Bronchial epithelial cell (primary cell): ENCODE measurements around the gene RARG. TPM values are rescaled to one million over a fixed set of nuclear protein-coding genes. Genes with fewer than 3 reads are reported as not detected.

Experiments used
- DNase-seq: peaks from one replicate; pipeline ENCODE4 v3.0.0-alpha.2; 2010; ENCODE audit warnings: low read depth
- FAIRE-seq: peaks from 2 replicates; lab custom pipeline; 2011; peaks lifted over from hg19 to GRCh38; lab: Jason Lieb, UNC
- H3K27me3 ChIP-seq: 2 replicates; pipeline ENCODE4 v1.5.1; 2011; ENCODE audit warnings: low read length; ENCODE audit not compliant: control insufficient read depth, insufficient read depth
- H3K36me3 ChIP-seq: 2 replicates; pipeline ENCODE4 v1.5.1; 2011; ENCODE audit warnings: low read length; ENCODE audit not compliant: control insufficient read depth, insufficient read depth
- H3K4me3 ChIP-seq: 2 replicates; pipeline ENCODE4 v1.5.1; 2011; ENCODE audit warnings: mild to moderate bottlenecking, low read depth, low read length, control low read depth
- CTCF ChIP-seq: IDR thresholded peaks from 2 replicates; pipeline ENCODE4 v1.5.1; 2011; ENCODE audit warnings: mild to moderate bottlenecking, moderate library complexity, low read length, control low read depth, inconsistent platforms; ENCODE audit not compliant: insufficient read depth, severe bottlenecking
- total RNA-seq: library from RNA; depleted of rRNA; stranded (reverse); fragments of >200 nt; gene quantifications from 2 replicates; pipeline ENCODE4 v1.2.1, GENCODE V29; 2014

The RARG gene
- total RNA-seq, 1 donor from 2014 or later, result 24.7 TPM

GRCh38 chr12:53274445-53274844, 42.4 kb upstream of the RARG start:
- no peak overlapping the region for H3K4me3 ChIP-seq
- H3K27me3 ChIP-seq, result no peaks in the 10 kb centered on the region
- TF ChIP-seq CTCF, result no peak
- FAIRE-seq (peak; percentile 83), DNase-seq (no peak)
- H3K36me3 ChIP-seq, result peaks cover 2% of the 10 kb centered on the region

DNA sequence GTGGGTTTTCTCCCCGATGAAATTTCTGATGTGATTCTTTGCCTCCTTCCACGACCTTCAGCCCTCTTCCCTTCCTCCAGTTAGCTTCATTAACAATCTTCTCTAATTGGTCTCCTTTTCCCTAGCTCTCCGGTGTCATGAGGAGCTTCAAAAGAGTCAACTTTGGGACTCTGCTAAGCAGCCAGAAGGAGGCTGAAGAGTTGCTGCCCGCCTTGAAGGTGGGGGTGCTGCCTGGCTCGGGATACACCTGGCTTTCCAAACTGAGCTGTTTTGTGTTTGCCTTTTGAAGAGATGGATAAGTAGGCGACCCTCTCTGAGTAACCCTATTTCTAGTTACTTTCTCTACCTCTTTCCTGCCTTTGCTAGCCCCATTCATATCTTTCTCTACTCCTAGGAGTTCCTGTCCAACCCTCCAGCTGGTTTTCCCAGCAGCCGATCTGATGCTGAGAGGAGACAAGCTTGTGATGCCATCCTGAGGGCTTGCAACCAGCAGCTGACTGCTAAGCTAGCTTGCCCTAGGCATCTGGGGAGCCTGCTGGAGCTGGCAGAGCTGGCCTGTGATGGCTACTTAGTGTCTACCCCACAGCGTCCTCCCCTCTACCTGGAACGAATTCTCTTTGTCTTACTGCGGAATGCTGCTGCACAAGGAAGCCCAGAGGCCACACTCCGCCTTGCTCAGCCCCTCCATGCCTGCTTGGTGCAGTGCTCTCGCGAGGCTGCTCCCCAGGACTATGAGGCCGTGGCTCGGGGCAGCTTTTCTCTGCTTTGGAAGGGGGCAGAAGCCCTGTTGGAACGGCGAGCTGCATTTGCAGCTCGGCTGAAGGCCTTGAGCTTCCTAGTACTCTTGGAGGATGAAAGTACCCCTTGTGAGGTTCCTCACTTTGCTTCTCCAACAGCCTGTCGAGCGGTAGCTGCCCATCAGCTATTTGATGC, 36.9 kb upstream of the RARG start:
- no peak for FAIRE-seq
- no peak for DNase-seq
- no peaks in the 10 kb centered on the region for H3K36me3 ChIP-seq
- no peak for TF ChIP-seq CTCF
- peak overlapping the region; percentile 62 for H3K4me3 ChIP-seq
- no peaks in the 10 kb centered on the region for H3K27me3 ChIP-seq

- no peak for FAIRE-seq
- DNase-seq, result peak; percentile 66
- no peak for TF ChIP-seq CTCF
Measured at GRCh38 chr12:53267999-53268629, 36.1 kb upstream of the RARG start, which contains the start of gene ESPL1. Gene ESPL1 (plus strand): TSS chr12:53268299. CDS start chr12:53268767, 468 bp downstream.

GRCh38 chr12:53267306-53267998, 35.4 kb upstream of the RARG start:
- no peak for TF ChIP-seq CTCF
- Histone ChIP-seq H3K36me3 (no peaks in the 10 kb centered on the region), H3K4me3 (peak overlapping the region; percentile 62), H3K27me3 (no peaks in the 10 kb centered on the region)
- DNase-seq (no peak), FAIRE-seq (no peak)

More at GRCh38 chr12:53267999-53268629, 36.1 kb upstream of the RARG start, which contains the start of gene ESPL1:
- Histone ChIP-seq H3K36me3 (no peaks in the 10 kb centered on the region), H3K27me3 (no peaks in the 10 kb centered on the region), H3K4me3 (peak within 1 kb of the TSS; percentile 62)

DNA sequence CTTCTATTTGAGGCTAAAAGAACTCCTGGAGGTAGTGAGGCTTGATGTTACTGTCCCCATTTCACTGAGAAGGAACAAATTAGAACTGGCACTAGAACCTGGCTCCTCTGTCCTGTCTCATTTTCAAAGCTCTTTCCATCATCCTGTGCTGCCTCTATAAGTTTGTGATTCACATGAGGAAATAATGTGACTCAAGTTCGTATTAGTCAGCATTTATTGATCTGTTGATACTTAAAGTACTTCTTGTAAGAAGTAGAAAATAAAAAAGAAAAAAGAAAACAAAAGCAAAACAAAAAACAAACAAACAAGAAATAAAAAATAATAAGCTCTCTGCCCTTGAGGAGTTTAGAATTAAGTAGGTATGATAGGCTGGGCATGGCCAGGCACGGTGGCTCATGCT, 33.8 kb upstream of the RARG start:
- Histone ChIP-seq H3K36me3 (no peaks in the 10 kb centered on the region), H3K27me3 (no peaks in the 10 kb centered on the region), H3K4me3 (no peak overlapping the region)
- no peak for TF ChIP-seq CTCF
- DNase-seq, result peak; percentile 69
- no peak for FAIRE-seq
